ENCODE data around the gene TAS2R39. TPM values are rescaled to one million over a fixed set of nuclear protein-coding genes. Genes with fewer than 3 reads are reported as not detected.

The TAS2R39 gene
- total RNA-seq, 1 donor: not detected

- DNase-seq (ENCODE audit: low read depth): peak; percentile 5
- H3K4me3 ChIP-seq (ENCODE audit: low read depth, low read length): no peak overlapping the region
- TF ChIP-seq, protein P1, sequence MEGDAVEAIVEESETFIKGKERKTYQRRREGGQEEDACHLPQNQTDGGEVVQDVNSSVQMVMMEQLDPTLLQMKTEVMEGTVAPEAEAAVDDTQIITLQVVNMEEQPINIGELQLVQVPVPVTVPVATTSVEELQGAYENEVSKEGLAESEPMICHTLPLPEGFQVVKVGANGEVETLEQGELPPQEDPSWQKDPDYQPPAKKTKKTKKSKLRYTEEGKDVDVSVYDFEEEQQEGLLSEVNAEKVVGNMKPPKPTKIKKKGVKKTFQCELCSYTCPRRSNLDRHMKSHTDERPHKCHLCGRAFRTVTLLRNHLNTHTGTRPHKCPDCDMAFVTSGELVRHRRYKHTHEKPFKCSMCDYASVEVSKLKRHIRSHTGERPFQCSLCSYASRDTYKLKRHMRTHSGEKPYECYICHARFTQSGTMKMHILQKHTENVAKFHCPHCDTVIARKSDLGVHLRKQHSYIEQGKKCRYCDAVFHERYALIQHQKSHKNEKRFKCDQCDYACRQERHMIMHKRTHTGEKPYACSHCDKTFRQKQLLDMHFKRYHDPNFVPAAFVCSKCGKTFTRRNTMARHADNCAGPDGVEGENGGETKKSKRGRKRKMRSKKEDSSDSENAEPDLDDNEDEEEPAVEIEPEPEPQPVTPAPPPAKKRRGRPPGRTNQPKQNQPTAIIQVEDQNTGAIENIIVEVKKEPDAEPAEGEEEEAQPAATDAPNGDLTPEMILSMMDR (IDR thresholded peaks at IDR 0.05; ENCODE audit: insufficient read depth, low read depth, low read length): no peak
These were observed 32.9 kb downstream of the TAS2R39 start for GRCh38 chr7:143216151-143216550.

- DNase-seq (ENCODE audit: low read depth): no peak
- no peak overlapping the region for H3K4me3 ChIP-seq (ENCODE audit: low read depth, low read length)
- TF ChIP-seq, protein P1 (IDR thresholded peaks at IDR 0.05; ENCODE audit: insufficient read depth, low read depth, low read length): no peak
These were observed 33.5 kb downstream of the TAS2R39 start for GRCh38 chr7:143216686-143217085.

GRCh38 chr7:143217806-143218205 is 34.6 kb downstream of the TAS2R39 start:
- DNase-seq (ENCODE audit: low read depth): no peak
- no peak overlapping the region for H3K4me3 ChIP-seq (ENCODE audit: low read depth, low read length)
- TF ChIP-seq, protein P1 (IDR thresholded peaks at IDR 0.05; ENCODE audit: insufficient read depth, low read depth, low read length): no peak

- H3K4me3 ChIP-seq (ENCODE audit: low read depth, low read length): no peak overlapping the region
- DNase-seq (ENCODE audit: low read depth): no peak
- TF ChIP-seq, protein P1 (IDR thresholded peaks at IDR 0.05; ENCODE audit: insufficient read depth, low read depth, low read length): no peak
These were observed 38.1 kb downstream of the TAS2R39 start for GRCh38 chr7:143221286-143221685.

GRCh38 chr7:143221737-143222136 is 38.5 kb downstream of the TAS2R39 start, which contains the start of gene TAS2R40:
Gene TAS2R40 (plus strand): TSS chr7:143222037. CDS start chr7:143222079, 42 bp downstream.
- no peak within 1 kb of the TSS for H3K4me3 ChIP-seq (ENCODE audit: low read depth, low read length)
- no peak for DNase-seq (ENCODE audit: low read depth)
- TF ChIP-seq, protein P1 (IDR thresholded peaks at IDR 0.05; ENCODE audit: insufficient read depth, low read depth, low read length): no peak

- no peak overlapping the region for H3K4me3 ChIP-seq (ENCODE audit: low read depth, low read length)
- no peak for DNase-seq (ENCODE audit: low read depth)
- TF ChIP-seq, protein P1 (IDR thresholded peaks at IDR 0.05; ENCODE audit: insufficient read depth, low read depth, low read length): no peak
These were observed 39.6 kb downstream of the TAS2R39 start for GRCh38 chr7:143222782-143223181.

DNA sequence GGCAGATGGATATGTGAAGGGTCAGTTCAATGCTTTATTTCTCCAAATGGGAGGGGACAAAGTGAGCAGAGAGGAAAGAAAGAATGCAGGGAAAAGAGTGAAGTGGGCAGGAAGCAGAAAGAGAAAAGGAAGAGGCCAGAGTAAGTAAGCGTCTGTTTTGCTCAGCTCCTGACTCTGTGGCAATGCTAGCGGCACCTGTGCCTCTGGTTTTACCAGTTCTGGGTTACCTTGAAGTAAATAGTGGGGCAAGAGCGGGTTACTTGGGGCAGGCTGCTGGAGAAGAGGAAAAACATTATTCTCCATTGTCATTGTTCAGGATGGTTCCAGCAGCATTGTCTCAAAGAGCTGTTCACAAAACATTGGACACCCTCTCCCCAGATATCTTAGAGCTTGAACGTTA is 40.6 kb downstream of the TAS2R39 start:
- no peak for DNase-seq (ENCODE audit: low read depth)
- no peak overlapping the region for H3K4me3 ChIP-seq (ENCODE audit: low read depth, low read length)
- TF ChIP-seq, protein P1 (IDR thresholded peaks at IDR 0.05; ENCODE audit: insufficient read depth, low read depth, low read length): no peak
